Glomerular visceral epithelial cell (primary cell): ENCODE data around the gene BORCS6.

Source experiments
- DNase-seq: peaks from one replicate; pipeline ENCODE4 v3.0.0-alpha.2; 2016; ENCODE audit errors: extremely low spot score

BORCS6 gene

DNA sequence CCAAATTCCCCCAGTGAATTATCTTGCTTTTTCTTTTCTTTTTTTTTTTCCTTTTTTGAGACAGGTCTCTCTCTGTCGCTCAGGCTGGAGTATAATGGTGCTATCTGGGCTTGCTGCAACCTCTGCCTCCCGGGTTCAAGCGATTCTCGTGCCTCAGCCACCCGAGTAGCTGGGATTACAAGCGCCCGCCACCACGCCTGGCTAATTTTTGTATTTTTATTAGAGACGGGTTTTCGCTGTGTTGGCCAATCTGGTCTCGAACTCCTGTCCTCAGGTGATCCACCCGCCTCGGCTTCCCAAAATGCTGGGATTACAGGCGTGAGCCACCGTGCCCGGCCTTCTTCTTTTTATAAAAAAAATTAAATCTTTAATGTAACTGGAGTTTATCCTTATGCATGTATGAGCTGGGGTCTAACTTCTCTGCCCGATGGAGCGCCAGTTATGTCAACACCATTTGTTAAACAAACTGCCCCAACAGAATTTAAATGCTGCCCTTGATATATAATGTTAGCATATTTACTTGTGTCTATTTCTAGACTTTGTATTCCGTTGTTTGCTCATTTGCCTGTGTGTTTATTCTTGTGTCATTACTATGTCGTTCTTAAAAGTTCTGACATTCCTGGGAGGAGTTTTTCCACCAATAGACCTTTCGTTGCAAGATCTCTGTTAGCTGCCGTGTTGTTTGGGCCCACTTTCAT, 20.9 kb upstream of the BORCS6 start:
- no peak for DNase-seq

DNA sequence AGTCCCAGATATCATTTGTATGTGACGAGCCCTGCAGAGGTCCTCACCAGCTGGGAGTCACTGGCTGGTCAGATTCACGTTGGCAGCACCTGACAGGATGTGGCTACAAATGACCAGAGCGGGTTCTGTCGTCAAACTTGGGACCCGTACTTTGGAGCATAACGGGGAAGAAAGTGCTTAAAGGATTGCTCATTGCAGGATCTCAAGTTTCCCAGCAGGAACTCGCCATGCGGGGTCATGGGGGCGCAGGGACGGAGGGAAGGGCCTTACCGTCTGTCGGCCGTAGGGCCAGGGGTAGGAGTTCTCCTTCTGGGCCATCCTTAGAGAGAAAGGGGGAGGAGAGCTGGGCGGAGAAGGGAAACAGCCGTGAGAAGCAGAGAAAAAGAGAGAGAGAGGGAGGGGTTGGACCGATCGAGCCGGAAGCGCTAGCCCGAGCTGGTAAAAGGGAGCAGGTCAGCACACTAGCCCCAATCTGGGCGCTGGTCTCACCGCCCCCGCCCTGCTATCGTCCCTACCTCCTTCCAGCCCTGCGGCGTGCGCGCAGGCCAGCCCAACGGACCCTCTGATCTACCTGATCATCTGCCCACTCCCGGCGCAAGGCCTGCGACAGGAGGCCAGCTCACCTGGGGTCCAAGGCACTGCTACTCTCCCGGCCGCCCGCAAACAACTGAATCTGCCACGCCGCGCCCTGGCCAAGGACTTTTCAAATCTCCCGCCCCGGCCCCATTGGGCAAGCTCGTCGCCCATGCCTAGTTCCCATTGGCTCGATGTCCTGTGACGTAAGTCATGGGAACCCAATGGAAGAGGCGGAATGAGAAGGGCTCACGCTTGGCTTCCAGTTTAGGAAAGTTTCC, 20.2 kb upstream of the BORCS6 start, which contains the start of gene AURKB:
AURKB (minus strand) TSS at position 669 of the 854 bp plus-strand sequence; CDS start at position 318, 351 bp downstream.
- DNase-seq, result peak; percentile 97

DNA sequence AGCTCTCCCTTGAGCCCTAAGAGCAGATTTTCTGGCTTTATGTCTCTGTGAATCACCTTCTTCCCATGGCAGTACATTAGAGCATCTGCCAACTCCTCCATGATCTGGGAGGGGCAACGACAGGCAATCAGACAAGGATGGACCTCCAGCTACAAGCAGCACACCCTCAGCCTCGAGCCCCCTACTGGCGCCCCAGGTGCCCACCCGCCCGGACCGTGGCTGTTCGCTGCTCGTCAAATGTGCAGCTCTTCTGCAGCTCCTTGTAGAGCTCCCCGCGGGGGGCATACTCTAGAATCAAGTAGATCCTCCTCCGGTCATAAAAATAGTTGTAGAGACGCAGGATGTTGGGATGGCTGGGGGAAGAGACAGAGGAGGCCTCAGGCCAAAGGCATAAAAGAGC, 16.6 kb upstream of the BORCS6 start:
- DNase-seq, result no peak

DNA sequence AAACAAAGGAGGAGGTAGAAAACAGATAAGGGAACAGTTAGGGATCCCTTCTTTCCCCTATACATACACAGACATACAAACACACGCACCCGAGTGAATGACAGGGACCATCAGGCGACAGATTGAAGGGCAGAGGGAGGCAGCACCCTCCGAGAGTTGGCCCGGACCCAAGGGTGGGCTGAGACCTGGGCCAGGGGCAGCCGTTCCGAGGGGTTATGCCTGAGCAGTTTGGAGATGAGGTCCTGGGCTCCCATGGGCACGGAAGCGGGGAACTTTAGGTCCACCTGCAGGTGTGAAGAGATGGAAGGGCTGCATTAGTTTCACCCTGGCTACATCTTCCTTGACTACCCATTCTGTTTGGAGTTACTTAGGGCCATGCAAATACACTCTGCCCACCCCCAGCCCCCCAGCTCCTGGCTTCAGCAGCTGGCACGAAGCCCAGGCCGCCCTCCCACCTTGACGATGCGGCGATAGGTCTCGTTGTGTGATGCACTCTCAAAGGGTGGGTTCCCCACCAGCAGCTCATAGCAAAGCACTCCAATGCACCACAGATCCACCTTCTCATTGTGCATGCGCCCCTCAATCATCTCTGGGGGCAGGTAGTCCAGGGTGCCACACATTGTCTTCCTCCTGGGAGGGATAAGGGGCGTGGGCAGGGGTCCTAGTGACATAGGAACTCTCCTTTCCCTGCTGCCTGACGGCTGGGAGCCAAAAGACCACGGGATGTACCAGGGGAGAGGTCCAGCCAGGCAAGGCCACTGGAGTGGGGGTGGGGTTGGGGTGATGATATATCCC, 15.0 kb upstream of the BORCS6 start:
- no peak for DNase-seq

DNA sequence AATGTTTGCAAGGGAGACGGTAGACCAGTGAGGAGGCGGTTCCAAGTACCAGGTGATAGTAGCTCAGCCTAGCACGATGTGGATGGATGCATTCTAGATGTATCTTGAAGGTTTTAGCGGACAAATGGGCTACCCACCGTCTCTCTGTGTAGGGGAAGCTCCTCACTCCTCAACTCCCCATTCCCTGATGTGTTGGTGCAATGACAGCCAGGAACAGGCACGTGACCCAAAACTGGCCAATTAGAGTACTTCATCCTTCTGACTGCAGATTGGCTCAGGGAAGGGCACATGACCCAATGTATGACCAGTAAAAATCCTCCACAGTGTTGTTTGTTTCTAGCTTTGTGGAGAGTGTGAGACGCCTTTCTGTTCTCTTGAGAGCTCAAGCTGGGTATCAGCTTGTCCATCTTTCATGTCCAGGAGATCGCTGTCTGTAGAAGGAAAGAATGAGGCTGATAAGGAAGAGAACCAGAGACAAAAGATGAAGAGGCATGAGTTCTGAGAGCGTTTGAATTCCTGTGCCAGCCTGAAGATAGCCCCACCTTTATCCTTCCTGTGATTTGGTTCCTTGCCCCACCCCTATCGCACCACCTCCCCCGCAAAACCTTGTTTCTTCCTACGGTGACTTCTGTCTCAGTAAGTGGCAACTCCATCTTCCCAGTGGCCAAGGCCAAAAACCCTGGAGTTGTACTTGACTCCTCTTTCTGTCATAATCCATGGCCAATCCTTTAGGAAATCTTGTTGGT, 2.3 kb upstream of the BORCS6 start:
- peak; percentile 84 for DNase-seq

DNA sequence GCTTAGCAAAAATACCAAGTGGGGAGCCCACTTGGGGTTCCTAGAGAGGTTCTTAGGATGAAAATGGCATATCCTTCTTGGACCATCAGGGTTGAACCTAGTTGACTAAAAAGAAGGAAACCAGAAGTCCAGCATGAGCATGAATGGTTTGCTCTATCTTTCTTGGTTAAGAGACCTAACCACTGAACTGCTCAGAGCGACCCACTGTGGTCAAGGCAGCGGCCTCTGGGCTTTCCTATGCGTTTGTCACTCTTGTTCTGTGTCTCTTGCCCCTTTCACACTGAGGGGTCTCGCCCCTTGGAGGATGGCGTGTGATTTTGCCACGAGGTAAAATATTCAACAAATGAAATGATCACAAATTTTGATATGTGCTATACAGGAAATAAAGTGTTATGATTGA, 526 bp upstream of the BORCS6 start:
- DNase-seq, result no peak

DNA sequence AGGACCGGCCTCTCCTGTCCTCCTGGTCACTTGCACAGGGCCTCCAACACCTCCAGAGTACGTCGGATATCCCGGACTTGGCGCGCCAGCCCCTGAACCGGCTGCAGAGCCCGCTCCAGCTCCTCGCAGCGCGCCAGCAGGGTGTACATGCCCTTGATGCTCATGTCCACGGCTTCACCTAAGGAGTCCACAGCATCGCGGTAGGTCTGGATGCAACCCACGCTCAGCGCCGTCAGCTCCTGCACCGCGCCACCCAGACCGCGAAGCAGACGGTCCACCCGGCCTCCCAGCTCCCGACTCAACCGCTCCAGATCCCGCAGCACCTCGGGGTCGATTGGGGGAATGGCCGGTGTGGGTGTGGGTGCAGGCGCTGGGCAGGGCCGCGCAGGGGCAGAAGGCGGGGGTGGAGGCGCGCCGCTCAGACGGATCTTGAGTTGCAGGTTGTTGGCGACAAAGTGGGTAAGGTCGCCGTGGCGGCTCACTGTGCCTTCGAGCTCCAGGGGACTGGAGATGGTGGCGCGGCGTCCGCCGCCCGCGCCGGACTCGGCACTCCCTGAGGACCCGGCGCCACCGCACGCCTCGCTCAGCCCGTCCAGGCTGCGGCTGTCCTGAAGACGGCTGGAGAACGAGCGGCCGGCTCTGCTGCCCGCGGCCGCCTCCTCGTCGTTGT, 804 bp downstream of the BORCS6 start:
- no peak for DNase-seq

DNA sequence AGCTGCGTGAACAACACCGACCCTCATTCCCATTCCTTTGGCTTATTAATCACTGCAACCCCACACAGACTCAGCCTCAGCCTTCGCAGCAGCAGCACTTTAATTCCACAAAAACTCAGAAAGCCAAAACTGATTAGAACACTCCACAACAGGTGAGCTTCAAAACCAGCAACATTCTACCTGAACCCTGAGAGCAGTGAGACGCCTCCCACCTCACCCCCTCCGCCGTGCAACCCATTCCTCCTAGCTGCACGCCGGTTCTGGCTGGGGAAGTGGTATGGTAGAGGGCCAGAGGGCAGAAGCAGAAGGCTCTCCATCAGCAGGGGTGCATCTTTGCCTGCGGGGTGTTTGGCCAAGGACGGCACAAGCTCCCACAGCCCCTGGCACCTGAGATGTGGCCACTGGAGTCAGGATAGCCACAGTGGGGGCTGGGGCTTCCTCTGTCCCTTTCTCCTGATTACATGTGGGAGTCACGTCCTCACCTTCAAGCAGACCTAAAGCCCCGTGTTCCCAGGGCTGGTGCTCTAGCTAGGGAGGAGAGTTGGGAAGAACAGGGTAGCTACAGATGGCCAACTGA, 1.6 kb downstream of the BORCS6 start:
- DNase-seq, result no peak

DNA sequence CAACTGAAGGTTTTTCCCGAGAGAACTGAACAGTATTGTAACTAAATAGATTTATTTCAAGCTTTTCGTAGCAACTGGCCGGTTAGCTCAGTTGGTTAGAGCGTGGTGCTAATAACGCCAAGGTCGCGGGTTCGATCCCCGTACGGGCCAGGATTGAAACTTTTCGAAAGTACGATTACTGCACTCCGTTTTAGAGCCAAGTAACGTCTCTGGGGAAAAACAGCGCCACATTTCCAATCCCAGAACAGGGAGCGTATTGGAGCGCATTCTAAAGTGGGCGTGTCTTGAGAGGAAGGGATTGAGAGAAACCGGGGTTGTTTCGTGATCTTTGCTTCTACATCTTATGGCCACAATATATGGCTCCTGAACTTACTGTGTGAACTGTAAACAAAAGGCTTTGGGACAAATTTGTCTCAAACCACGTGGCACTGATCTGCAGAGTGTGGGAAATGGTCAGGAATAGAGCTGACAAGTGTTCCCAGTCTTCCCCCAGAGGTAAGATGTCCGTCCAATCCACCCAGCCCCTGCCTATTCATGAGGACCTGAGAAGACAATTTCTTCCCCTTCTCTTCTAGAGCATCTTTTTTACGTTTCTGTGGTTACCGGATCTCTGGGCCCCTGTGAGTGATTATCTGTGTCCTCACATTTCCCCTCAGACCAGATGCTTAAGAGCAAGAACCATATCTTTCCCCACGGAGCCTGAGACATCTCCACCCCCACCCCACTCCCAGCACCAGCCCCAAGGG, 2.3 kb downstream of the BORCS6 start:
- peak; percentile 99 for DNase-seq

DNA sequence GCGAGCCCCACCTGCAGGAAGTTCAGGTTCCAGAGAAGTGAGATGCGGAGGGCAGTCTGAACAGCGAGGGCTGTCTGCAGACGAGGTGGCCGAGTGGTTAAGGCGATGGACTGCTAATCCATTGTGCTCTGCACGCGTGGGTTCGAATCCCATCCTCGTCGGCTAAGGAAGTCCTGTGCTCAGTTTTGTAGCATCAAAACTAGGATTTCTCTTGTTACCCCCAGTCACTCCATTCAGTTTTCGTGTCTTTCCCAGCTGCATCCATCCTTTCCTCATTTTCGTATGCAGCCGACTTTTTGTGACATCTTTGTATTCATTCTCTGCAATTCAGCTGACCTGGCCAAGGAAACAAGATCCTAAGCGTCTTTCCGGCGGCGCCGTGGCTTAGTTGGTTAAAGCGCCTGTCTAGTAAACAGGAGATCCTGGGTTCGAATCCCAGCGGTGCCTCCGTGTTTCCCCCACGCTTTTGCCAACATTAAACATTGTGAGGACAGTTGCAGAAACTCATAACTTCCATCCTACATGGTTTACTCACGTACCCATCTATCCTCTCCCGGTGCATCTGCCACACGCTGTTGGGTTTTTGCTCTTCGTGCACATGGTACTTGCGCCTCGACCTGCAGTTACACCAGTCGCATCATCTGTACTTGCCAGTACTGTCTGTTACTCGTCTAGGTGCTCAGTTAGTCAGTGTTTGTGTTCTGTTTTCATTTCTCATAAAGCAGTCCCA, 3.0 kb downstream of the BORCS6 start:
- DNase-seq, result peak; percentile 97

DNA sequence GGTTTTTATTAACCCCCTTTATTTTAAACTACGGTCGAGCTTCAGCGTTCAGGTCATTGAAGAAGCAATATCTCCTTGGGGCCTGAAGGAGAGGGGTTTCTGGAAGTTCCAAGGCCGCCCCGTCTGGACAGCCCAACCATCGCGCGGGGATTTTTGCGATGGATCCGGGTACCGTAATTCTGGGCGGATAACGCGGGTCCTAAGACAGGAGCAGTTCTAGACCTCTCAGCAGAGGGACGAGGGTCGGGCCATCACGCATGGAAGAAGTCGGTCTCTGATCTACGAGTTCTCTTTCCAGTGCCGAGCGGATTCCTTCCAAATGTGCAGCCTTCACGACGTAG, 3.6 kb downstream of the BORCS6 start:
- DNase-seq, result no peak

DNA sequence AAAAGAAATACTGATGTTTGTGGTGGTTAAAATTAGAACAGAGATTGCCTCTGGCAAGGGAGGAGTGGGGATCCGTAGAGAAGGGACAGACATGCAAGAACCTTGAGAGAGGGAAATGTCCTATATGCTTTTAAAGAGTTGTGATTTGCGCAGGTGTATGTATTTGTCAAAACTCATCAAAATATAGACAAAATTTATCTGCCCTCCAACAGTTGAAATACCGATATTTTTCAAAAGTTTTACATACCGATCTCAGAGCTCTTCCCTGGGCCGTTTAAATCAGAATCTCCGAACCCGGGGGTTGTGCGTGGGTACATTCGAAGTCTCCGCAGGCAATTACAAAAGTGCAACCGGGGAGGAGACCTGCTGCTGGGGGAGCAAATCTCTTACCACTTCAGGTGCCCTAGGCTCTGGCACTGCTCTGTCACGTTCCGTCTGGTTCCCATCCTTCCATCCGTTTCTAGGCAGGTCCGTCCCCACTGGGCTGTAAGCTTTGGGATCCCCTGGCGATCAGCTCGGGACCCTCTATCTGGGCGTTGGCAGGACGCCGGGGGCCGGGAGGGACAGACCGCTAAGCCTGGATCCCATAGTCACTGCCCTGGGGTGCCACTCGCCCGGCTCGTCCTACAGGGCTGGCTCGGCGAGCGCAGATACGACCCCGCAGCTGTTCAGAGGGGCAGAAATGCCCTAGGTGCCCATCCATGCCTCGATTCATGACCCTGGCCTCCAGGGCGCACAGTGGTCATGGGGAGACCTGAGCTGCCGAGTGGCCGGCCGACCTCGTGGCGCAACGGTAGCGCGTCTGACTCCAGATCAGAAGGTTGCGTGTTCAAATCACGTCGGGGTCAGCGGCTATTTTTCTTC, 4.2 kb downstream of the BORCS6 start:
- DNase-seq, result peak; percentile 87

DNA sequence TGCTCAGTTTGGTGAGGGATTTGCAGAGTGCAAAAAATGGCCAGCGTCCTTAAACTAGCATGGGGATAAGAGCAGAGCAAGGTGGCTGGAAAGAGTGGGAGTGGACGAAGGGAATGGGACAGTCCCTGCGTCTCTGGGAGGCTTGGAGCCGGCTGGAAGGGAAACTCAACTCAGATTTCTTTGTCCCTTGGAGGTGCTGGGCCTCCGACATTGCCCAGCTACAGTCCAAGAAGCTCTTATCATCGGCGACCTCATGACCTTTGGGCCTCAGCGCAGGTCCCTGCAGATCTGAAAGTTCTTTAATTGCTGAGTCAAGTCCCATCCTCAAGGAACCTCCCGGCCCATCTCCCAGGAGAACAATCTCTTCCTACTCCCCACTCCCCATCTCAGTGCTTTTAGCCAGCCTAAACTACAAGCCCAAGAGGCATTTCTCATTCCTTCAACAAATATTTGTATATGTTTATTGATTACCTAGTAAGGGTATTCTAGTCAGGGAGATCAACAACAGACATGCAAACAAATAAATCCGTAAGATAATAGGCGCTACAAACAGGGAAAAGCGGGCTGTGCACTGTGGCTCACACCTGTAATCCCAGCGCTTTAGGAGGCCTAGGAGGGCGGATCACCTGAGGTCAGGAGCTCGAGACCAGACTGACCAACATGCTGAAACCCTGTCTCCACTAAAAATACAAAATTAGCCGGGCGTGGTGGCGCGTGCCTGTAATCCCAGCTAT, 12.8 kb downstream of the BORCS6 start:
- DNase-seq, result no peak

DNA sequence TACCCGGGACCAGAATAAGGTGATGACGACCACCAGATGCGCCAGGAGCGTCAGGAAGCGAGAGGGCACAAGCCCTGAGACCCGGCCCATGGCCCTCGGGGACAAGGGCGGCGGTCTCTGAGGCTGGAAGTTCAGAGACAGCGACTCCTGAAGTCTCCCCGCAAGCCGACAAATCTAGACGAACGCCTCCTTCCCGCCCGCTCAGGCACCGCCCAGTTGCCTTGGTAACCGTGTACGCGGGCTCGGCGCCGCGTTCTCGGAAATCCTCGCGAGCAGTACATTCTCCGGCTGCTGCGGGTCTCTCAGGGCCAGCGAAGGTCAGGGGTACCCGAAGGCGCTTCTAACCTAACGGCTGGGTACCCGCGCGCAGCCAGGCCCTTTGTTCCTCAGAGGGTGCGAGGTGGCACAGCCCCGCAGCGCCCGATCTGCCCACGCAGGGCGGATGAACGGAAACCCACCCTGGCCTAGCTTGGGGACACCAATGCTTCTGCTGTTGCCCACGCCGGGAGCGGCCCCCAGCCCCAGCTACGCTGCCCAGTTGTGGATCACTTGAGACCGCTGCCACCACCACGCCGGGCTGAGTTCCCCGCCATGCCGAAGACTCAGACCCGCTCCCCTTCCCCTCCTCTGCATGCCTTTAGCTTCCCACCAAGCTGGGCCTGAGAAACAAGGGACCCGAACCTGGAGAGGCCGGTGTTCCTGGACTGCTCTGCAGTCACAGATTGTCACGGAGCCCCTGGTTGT, 13.6 kb downstream of the BORCS6 start, which contains the start of gene TMEM107:
TMEM107 (minus strand) TSS at position 184 of the 744 bp plus-strand sequence; CDS start at position 90, 94 bp downstream.
- peak; percentile 83 for DNase-seq

DNA sequence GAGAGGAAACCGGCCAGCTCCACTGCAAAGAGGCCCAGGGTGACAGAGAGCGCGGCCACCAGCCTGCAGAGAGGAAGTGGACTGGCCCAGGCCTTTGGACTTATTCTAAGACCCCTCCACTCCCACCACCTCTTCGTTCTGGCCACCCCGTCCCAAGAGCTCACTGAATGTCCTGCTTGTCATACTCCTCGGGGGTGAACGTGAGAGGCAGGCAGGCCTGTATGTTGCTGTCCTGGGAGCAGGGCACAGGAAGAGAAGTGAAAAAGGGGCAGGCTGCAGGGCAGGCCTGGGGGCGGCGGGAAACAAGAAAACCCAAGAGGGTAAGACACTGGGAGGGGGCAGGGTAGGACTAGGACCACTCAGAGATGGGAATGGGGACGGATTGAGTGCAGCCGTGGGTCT, 14.2 kb downstream of the BORCS6 start:
- DNase-seq, result peak; percentile 44

DNA sequence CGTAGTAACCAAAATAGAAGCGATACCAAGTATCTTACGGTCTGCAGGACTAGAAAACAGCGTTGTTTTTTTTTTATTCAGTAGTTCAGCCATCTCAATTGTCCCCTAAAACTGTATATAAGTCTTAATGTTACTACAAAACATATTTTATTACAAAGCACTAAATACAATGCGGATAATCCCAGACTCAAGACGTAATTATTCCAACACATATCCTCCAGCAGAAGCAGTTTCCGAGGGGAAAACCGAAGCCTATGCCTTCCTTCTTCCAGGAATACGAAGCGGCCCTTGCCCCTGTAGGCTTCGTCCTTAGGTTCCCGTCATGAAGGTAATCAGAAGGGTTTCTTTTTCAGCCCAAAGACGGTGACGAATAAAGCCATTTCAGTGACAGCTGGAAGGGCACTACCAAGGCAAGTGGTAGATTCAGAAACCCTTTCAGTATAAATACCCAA, 16.1 kb downstream of the BORCS6 start:
- no peak for DNase-seq
